Gastrocnemius medialis (tissue), 4 donors: ENCODE results near the gene EEFSEC. TPM values are rescaled to one million over a fixed set of nuclear protein-coding genes. Genes with fewer than 3 reads are reported as not detected.

Source experiments
- ATAC-seq, 2 donors: fragments of 150-250 bp; one replicate each; pipeline ENCODE4 v1.9.1; 2016
- DNase-seq, 2 donors: peaks; one replicate each; pipeline ENCODE4 v3.0.0-alpha.2; 2019
- H3K27ac ChIP-seq, 4 donors: fragments of 200-600 bp; sonication (generic); 1 replicate in 1 of 4; 2 replicates in 3 of 4; pipeline ENCODE4 v1.5.1; 2016 to 2018; ENCODE audit warnings: mild to moderate bottlenecking in 2 of 4, moderate library complexity in 1 of 4
- H3K27me3 ChIP-seq, 3 donors: fragments of 200-600 bp; sonication (generic) in 2 of 3; 1 replicate in 1 of 3; 2 replicates in 2 of 3; pipeline versions ENCODE4 v1.5.1 to v1.6.0; 2016 to 2019; ENCODE audit warnings: mild to moderate bottlenecking in 1 of 3, moderate library complexity in 1 of 3
- H3K36me3 ChIP-seq, 2 donors: fragments of 200-600 bp; sonication (generic) in 1 of 2; one replicate each; pipeline ENCODE4 v1.5.1; 2017 to 2018
- H3K4me1 ChIP-seq, 2 donors: fragments of 200-600 bp; sonication (generic) in 1 of 2; one replicate each; pipeline ENCODE4 v1.5.1; 2016 to 2017; ENCODE audit warnings: mild to moderate bottlenecking in 2 of 2
- H3K4me3 ChIP-seq, 4 donors: fragments of 200-600 bp; sonication (generic) in 3 of 4; 1 replicate in 1 of 4; 2 replicates in 3 of 4; pipeline ENCODE4 v1.5.1; 2016 to 2019; ENCODE audit warnings: mild to moderate bottlenecking in 2 of 4
- H3K9me3 ChIP-seq, 3 donors: fragments of 200-600 bp; sonication (generic) in 2 of 3; 1 replicate in 1 of 3; 2 replicates in 2 of 3; pipeline ENCODE4 v1.5.1; 2016 to 2019
- POLR2A ChIP-seq, 2 donors: fragments of 450-650 bp; IDR thresholded peaks; one replicate each; pipeline ENCODE4 v1.6.1; 2017; ENCODE audit warnings: antibody characterized with exemption in 2 of 2, mild to moderate bottlenecking in 2 of 2, moderate library complexity in 2 of 2
- in situ Hi-C, 4 donors: fragments of 200-750 bp; cut with MboI; loops; one replicate each; pipeline versions ENCODE4 v1.15.0 to v1.8.0; 2017; ENCODE audit warnings: low sequenced_read_pairs in 4 of 4
- intact Hi-C: fragments of 100-400 bp; cut with DNase I; formaldehyde crosslinking; loops from one replicate; pipeline ENCODE4 v1.15.1; 2023; ENCODE audit warnings: low total_unique reads
- total RNA-seq, 4 donors: library from RNA; depleted of rRNA; stranded (reverse); fragments of >200 nt; gene quantifications; one replicate each; pipeline versions ENCODE4 v1.1.0 to v1.2.3, GENCODE V29; 2016
- TF ChIP-seq, protein P1 (sequence below), 5 experiments: fragments of 450-650 bp in 3 of 5; fragments of 200-600 bp in 2 of 5; sonication (generic) in 2 of 5; IDR thresholded peaks in 4 of 5; conservative IDR thresholded peaks in 1 of 5; 1 replicate in 4 of 5; 2 replicates in 1 of 5; pipeline ENCODE4 v1.5.1; 2016 to 2019; ENCODE audit warnings: antibody characterized with exemption in 5 of 5, mild to moderate bottlenecking in 3 of 5, moderate library complexity in 3 of 5

EEFSEC gene
- total RNA-seq, 4 donors from 2014 or later: 21.0 to 29.4 (median 23.4) TPM

DNA sequence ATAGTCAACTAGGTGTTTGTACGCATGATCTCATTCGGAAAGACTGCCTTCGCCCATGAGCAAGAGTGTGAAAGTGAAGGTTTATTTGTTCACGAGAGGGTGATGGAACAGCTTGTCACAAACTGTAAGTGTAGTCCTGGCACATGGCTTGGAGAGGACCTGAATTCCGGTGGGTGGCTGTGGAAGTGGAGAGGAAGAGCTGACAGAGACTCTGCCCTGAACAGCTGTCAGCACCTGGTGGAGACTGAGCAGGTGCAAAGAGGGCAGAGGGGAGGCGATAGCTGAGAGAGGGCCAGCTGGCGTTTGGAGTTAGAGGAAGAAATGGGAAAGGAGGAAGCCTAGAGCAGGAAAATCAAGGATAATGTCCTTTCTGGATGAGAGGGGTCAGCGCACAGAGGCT is 155.7 kb downstream of the EEFSEC start:
- in situ Hi-C loops: no loop called here
- intact Hi-C loops: loop anchor here (5.0 kb wide), 1 partner anchor 188 kb away; no protein-coding TSS in a partner anchor

DNA sequence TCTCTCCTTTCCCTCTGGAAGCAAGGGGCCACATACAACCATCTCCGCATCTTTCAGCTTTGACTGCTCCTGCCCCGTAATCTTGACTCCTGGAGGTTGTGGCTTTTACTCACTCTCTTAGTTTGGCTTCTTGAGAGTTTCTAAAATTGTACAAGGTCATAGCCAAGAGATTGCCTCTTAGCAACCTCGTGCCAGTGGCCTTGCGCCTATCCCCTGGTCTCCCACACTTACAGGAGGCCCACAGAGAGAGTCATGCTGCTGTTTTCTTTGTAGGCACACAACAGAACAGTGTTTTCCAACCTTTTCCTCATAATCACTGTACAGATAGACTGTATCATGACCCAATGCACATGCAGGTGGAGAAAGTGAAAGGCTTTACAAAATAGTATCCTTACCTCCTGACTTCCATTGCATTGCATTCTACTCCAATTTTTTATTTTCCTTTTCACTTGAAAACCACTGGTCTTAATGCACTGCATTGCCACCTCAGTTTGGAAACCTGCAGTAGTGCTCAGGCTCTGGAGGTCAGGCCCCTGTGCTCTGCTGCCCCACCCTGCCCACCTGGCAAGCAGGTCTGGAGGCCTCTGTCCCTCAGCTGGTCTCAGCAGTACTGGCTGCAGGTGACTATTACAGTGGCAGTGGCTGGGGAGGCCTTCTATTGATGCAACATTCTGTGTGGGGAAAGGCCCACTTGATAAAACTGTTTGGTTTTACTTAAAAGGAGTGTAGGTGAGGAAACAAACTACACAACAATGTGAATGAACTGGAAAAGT is 157.2 kb downstream of the EEFSEC start:
- ATAC-seq: no peak
- no peaks in the 10 kb centered on the region for H3K36me3 ChIP-seq
- in situ Hi-C loops (no loop called here), intact Hi-C loops (no loop called here)
- H3K27me3 ChIP-seq: no peaks in the 10 kb centered on the region
- peaks cover 11 to 17% of the 10 kb centered on the region in 2 donors for H3K4me1 ChIP-seq
- H3K27ac ChIP-seq: no peak overlapping the region
- DNase-seq: no peak
- no peaks in the 10 kb centered on the region for H3K9me3 ChIP-seq
- no peak overlapping the region for H3K4me3 ChIP-seq
- TF ChIP-seq POLR2A (IDR thresholded peaks at IDR 0.05): no peak
- TF ChIP-seq, protein P1, sequence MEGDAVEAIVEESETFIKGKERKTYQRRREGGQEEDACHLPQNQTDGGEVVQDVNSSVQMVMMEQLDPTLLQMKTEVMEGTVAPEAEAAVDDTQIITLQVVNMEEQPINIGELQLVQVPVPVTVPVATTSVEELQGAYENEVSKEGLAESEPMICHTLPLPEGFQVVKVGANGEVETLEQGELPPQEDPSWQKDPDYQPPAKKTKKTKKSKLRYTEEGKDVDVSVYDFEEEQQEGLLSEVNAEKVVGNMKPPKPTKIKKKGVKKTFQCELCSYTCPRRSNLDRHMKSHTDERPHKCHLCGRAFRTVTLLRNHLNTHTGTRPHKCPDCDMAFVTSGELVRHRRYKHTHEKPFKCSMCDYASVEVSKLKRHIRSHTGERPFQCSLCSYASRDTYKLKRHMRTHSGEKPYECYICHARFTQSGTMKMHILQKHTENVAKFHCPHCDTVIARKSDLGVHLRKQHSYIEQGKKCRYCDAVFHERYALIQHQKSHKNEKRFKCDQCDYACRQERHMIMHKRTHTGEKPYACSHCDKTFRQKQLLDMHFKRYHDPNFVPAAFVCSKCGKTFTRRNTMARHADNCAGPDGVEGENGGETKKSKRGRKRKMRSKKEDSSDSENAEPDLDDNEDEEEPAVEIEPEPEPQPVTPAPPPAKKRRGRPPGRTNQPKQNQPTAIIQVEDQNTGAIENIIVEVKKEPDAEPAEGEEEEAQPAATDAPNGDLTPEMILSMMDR (IDR thresholded peaks at IDR 0.05 in 4 of 5, conservative IDR thresholded peaks at IDR 0.05 in 1 of 5): no peak

More for the DNA sequence above, 155.7 kb downstream of the EEFSEC start:
- ATAC-seq (no peak), DNase-seq (no peak)
- no peak for TF ChIP-seq POLR2A (IDR thresholded peaks at IDR 0.05)
- TF ChIP-seq, protein P1 (IDR thresholded peaks at IDR 0.05 in 4 of 5, conservative IDR thresholded peaks at IDR 0.05 in 1 of 5): no peak
- no peaks in the 10 kb centered on the region for H3K27me3 ChIP-seq
- no peaks in the 10 kb centered on the region for H3K36me3 ChIP-seq
- no peaks in the 10 kb centered on the region for H3K9me3 ChIP-seq
- H3K4me1 ChIP-seq: peaks cover 11 to 17% of the 10 kb centered on the region in 2 donors
- no peak overlapping the region for H3K27ac ChIP-seq
- no peak overlapping the region for H3K4me3 ChIP-seq

DNA sequence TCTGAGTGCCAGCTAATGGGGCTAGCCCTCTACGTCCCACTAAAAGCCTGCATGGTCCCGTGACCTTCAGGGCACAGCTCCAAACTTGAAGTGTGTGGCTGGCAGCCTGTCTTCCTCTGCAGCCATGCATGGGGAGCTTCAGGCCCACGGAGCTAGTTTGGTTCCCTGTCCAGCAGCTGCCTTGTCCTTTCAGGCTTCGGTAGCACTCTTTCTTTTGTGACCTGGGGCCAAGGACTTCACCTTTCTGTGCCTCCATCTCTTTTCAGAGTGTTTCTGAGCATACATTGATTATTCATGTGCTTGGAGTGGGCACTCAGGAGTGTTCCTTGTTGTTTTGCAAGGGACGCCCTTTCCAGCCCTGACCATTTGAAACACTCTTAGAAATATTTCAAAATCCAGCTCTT is 158.2 kb downstream of the EEFSEC start:
- in situ Hi-C loops: no loop called here
- intact Hi-C loops: no loop called here
- no peak for ATAC-seq

DNA sequence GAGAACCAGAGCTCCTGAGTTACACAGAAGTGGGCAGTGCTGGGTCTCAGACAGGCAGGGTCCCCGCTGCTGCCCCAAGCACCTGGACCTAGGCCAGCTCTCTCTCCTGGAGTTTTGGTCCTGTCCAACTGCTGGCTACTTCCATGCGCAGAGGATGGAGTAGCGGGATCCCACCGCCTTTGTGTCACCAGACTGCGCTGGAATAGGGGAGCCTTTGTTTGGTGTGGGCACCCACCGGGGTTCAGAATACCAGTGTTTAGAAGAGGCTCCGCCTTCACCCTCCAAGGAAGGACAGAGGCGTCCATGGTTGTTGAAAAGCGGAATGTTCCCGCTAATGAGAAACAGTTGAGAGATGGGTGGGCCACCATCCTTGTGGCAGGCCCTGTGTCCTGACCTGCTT is 159.0 kb downstream of the EEFSEC start:
- no peak overlapping the region for H3K4me3 ChIP-seq
- no peak for TF ChIP-seq POLR2A (IDR thresholded peaks at IDR 0.05)
- TF ChIP-seq, protein P1 (IDR thresholded peaks at IDR 0.05 in 4 of 5, conservative IDR thresholded peaks at IDR 0.05 in 1 of 5): no peak
- DNase-seq (no peak), ATAC-seq (no peak)
- in situ Hi-C loops: no loop called here
- no peaks in the 10 kb centered on the region for H3K36me3 ChIP-seq
- no peaks in the 10 kb centered on the region for H3K27me3 ChIP-seq
- intact Hi-C loops: no loop called here
- peaks cover 11 to 15% of the 10 kb centered on the region in 2 donors for H3K4me1 ChIP-seq
- H3K27ac ChIP-seq: no peak overlapping the region
- H3K9me3 ChIP-seq: no peaks in the 10 kb centered on the region

More for the DNA sequence above, 158.2 kb downstream of the EEFSEC start:
- H3K4me3 ChIP-seq: no peak overlapping the region
- no peaks in the 10 kb centered on the region for H3K9me3 ChIP-seq
- no peak for TF ChIP-seq POLR2A (IDR thresholded peaks at IDR 0.05)
- TF ChIP-seq, protein P1 (IDR thresholded peaks at IDR 0.05 in 4 of 5, conservative IDR thresholded peaks at IDR 0.05 in 1 of 5): no peak
- H3K27ac ChIP-seq: no peak overlapping the region
- H3K4me1 ChIP-seq: peaks cover 11 to 17% of the 10 kb centered on the region in 2 donors
- no peaks in the 10 kb centered on the region for H3K36me3 ChIP-seq
- H3K27me3 ChIP-seq: no peaks in the 10 kb centered on the region
- no peak for DNase-seq
